GM21390 (cell line): ENCODE measurements around the gene PRG3.

Source experiments
- ATAC-seq: cut with Tn5 transposase; IDR thresholded peaks from one replicate; pipeline ENCODE4 v1.9.1; 2021; ENCODE audit not compliant: unreplicated experiment

The PRG3 gene

GRCh38 chr11:57391539-57391938 is 10.6 kb upstream of the PRG3 start:
- no peak for ATAC-seq

DNA sequence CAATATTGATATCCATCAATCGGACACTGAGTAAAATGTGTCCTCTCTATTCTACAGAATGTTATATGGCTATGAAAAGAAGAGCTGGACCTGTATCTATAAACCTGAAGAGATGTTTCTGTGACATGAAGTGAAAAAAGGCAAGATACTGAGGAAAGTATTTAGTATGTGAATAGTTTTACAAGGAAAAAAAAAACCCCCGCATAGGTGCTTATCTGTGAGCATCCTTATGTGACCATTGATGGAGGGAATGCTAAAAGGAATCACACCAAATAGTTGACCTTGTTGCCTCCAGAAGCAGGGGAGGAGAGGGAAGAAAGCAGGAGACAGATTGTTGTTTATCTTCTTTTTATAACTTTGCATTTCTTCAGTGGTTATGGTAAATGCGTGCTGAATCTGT is 10.2 kb upstream of the PRG3 start:
- no peak for ATAC-seq

DNA sequence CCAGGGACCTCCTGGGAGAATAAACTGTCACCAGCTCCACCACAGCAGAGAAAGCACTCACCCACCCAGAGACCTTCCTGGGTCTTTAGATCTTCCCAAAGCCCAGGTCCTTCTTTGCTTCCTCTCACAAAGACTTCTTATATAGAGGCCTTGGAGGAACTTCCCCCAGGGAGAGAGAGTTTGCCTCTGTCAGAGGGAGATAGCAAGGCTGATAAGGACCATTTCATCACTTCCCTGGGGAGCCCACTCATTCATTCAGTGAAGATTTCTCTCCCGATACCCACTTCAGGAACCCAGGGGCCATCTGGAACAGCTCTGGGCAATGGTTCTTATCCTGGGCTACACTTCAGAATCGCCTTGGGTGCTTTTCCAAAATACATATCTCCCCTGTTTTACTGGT is 9.6 kb upstream of the PRG3 start, which contains the start of gene PRG2:
Gene PRG2 (minus strand): TSS at position 116 of the 400 bp plus-strand sequence. CDS start 706 bp downstream, outside the sequence.
- ATAC-seq = no peak

DNA sequence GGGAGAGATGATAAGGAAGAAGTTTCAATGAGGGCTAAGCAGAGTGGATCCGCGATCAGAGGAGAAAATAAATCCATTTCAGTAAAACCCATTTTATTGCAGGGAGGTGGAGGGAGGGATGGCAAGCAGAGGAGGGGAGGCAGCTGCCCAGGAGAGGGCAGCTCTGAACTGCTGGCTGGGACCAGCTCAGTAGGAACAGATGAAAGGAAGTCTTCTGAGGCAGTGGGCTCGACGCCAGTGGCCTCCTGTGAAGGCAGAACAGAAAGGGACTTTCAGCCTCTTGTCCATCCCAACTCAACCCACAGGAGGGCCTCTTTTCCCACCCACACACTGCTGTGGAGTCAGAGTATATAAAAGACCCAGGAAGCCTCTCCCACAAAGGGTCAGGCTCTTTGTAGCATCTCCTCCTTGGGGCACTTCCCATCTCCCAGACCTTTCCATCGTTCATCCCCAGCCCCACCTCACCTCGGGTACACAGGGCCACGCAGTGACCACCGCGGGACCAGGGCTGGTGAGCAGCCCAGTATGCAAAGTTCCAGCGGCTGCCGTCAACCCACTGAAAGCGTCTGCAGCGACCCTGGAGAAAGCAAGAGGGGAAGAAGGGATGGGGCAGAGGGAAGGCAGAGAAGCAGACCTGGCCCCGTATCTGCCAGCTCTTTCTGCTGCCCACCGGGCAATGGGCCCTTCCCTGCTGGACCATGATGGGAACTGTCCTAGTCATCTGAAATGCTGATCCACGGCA is 6.5 kb upstream of the PRG3 start:
- no peak for ATAC-seq

DNA sequence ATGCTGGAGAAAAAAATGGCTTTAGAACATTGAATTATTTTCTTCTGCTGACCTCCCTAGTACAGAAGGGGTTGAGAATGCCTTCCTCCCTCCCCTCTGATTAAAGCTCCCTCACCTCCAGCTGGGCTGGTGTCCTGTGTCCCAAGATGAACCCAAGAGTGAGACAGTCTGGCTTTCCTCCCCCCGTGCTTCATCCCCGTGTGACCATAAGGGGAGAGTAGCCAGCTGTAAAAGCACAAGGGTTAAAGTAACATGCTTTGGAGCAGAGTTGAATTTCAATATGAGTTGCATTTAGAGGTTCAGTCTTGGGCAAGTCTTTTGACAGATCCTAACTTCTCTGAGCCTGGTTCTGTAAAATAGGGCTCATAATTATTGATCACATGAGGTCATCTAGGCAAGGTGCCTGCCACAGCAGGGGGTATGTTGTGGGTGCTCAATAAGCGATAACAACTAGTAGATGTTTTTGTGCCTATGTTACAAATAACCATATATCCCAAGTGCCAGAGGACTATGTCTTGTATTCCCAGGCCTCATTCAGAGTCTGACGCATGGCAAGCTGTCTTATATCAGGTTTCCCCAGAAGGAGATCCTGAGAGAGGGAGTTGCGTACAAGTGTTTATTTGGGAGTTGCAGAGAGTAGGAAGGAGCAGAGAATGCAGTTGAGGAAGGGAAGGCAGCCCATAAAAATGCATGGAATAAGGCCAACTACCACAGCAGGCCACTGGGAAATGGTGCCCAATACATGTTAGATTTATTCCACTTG is 5.4 kb upstream of the PRG3 start:
- ATAC-seq = no peak

- ATAC-seq = no peak
These were observed 1.2 kb downstream of the PRG3 start for GRCh38 chr11:57379732-57380131.

GRCh38 chr11:57378186-57378585 is 2.8 kb downstream of the PRG3 start:
- no peak for ATAC-seq

GRCh38 chr11:57377107-57377506 is 3.8 kb downstream of the PRG3 start:
- ATAC-seq = no peak

DNA sequence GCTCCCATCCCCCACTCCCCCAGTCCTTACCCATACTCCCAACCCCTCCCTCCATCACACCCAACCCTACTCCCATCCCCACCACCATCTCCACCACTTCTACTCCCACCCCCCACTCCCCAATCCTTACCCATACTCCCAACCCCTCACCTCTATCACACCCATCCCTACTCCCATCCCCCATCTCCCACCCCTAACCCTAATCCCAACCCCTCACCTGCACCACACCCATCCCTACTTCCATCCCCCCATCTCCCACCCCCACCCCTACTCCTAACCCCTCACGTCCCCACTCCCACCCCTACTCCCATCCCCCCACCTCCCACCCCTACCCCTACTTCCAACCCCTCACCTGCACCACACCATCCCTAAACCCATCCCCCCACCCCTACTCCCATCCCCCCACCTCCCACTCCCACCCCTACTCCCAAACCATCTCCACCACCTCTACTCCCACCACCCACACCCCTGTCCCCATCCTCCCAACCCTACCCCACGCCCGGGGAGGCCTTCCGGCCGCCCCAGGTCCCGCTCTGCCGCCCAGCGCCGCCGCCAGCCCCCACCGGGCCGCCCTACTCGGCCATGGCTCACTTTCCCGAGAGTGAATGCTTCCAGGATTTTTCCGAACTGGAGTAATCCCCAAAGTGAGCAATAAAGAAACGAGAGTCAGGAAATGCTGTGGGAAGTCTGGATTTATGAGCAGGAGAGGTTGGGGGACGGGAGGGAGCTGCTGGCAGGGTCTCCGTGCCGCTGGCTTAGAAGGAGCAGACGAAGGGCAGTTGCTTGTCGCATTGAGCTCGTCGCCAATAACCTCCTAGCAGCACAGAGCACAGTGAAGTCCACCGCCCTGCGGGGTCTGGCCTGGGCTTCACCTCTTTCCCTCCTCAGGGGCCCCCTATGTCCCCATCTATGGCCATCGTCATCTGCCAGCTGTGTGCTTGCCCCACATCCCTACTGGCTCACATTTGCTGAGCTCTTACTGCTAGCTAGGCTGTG is 4.6 kb downstream of the PRG3 start:
- ATAC-seq = no peak

- ATAC-seq = no peak
These were observed 5.5 kb downstream of the PRG3 start for GRCh38 chr11:57375490-57375889.

DNA sequence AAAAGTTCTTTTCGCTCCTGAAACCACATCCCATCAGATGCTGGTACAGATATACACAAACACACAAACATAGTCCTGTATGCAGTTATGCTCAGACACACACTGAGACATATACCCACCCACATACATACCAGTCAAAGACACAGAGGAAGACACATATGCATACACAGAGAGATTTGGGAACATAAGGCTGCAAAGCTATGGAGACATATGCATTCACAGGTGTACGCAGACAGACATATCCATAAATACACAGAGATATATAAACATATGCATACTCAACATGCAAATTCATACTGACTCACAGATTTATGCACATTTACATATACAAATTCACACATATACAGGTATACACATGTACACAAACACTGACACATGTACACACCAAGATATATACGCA is 6.0 kb downstream of the PRG3 start:
- ATAC-seq = no peak

- ATAC-seq = no peak
These were observed 7.8 kb downstream of the PRG3 start for GRCh38 chr11:57373146-57373545.

- ATAC-seq = no peak
These were observed 10.0 kb downstream of the PRG3 start for GRCh38 chr11:57370941-57371340.

DNA sequence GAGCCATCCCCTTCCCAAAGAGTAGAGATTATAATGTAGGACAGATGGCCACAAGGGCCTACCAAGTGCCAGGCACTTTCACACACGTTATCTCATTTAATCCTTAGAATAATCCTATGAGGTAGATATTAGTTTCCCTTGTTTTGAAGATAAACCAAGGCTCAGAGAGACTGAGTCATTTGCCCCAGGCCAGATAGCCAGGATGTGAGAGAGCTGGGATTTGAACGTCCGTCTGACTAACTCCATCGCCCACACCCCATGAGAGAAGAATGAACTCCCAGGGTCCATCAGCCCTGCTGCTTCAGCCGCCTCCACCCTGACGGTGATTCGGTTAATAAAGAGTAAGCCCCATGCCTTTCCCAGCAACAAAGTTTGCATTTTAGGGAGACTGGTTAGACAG is 10.7 kb downstream of the PRG3 start:
- no peak for ATAC-seq

DNA sequence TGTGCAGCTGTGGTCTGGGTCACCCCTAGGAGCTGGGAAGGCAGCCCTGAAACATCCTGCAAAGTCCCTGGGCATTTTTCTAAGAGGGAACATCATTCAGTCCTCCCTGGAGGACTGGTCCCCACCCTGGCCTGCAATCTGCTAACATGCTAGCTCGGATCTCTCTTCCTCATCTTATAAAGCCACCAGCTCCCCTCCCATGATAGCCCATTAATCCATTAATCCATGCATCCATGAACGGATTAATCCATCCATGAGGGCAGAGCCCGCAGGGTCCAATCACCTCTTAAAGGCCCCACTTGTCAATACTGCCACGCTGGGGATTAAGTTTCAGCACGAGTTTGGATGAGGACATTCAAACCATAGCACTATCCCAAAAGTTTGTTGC is 12.1 kb downstream of the PRG3 start:
- no peak for ATAC-seq

- ATAC-seq = no peak
These were observed 12.7 kb downstream of the PRG3 start for GRCh38 chr11:57368106-57368844.

GRCh38 chr11:57364851-57365660 is 15.9 kb downstream of the PRG3 start:
- ATAC-seq = no peak

- no peak for ATAC-seq
These were observed 17.5 kb downstream of the PRG3 start for GRCh38 chr11:57363131-57364080.

- ATAC-seq = no peak
These were observed 19.0 kb downstream of the PRG3 start for GRCh38 chr11:57361926-57362325.
